Measurements from ENCODE around the gene PROB1. TPM values are rescaled to one million over a fixed set of nuclear protein-coding genes. Genes with fewer than 3 reads are reported as not detected.
A peak's percentile ranks its signal among the peaks of the same experiment; 100 is the strongest.

The PROB1 gene
- total and polyA plus RNA-seq, 2 of the 13 experiments (the other 11 are each of a cell fraction or from before 2014, with no cell fraction given) = 0.69 to 1.1 TPM

GRCh38 chr5:139439013-139439903 lies 44.4 kb upstream of the PROB1 start, which contains the start of gene DNAJC18 (continued):
- TF ChIP-seq DR1 (CRISPR knock-in tag; IDR thresholded peaks at IDR 0.05) = peak; percentile 82; the same call in 1 of the 2 replicates
- TF ChIP-seq NFYB (CRISPR knock-in tag; IDR thresholded peaks at IDR 0.05) = no peak
- TF ChIP-seq ZNF24 (IDR thresholded peaks at IDR 0.05) = no peak
- TF ChIP-seq TRAFD1 (CRISPR knock-in tag; IDR thresholded peaks at IDR 0.05; ENCODE audit: borderline replicate concordance) = no peak
- TF ChIP-seq GMEB1 (CRISPR knock-in tag; IDR thresholded peaks at IDR 0.05; ENCODE audit: borderline replicate concordance) = peak; percentile 90
- TF ChIP-seq MTA1 (CRISPR knock-in tag; IDR thresholded peaks at IDR 0.05; ENCODE audit: borderline replicate concordance) = no peak
- TF ChIP-seq ELF1 (CRISPR knock-in tag; IDR thresholded peaks at IDR 0.05) = peak; percentile 51; the same call in 1 of the 2 replicates
- no peak for TF ChIP-seq ZNF614 (CRISPR knock-in tag; IDR thresholded peaks at IDR 0.05; ENCODE audit: borderline replicate concordance)
- no peak for TF ChIP-seq TBL1XR1 (IDR thresholded peaks at IDR 0.05; ENCODE audit: borderline replicate concordance, low read length, partially characterized antibody)
- TF ChIP-seq IKZF4 (CRISPR knock-in tag; IDR thresholded peaks at IDR 0.05; ENCODE audit: borderline replicate concordance, low read depth, not compliant biosample characterization) = peak; percentile 72
- TF ChIP-seq ZNF550 (CRISPR knock-in tag; IDR thresholded peaks at IDR 0.05; ENCODE audit: borderline replicate concordance) = no peak
- no peak for TF ChIP-seq ZBTB7A (CRISPR knock-in tag; IDR thresholded peaks at IDR 0.05)
- no peak for TF ChIP-seq TCF12 (IDR thresholded peaks at IDR 0.05)
- no peak for TF ChIP-seq TCF12 (CRISPR knock-in tag; IDR thresholded peaks at IDR 0.05)
- no peak for TF ChIP-seq ZNF383 (CRISPR knock-in tag; IDR thresholded peaks at IDR 0.05; ENCODE audit: borderline replicate concordance)
- no peak for TF ChIP-seq ZBTB46 (CRISPR knock-in tag; IDR thresholded peaks at IDR 0.05; ENCODE audit: borderline replicate concordance)
- TF ChIP-seq CAMTA2 (CRISPR knock-in tag; IDR thresholded peaks at IDR 0.05; ENCODE audit: borderline replicate concordance) = no peak
- peak; percentile 96 for TF ChIP-seq IRF2 (CRISPR knock-in tag; IDR thresholded peaks at IDR 0.05)
- TF ChIP-seq SAFB2 (CRISPR knock-in tag; IDR thresholded peaks at IDR 0.05; ENCODE audit: borderline replicate concordance, low read depth) = no peak; the same call in 1 of the 2 replicates
- no peak for TF ChIP-seq SOX13 (IDR thresholded peaks at IDR 0.05)
- TF ChIP-seq SOX13 (CRISPR knock-in tag; conservative IDR thresholded peaks at IDR 0.05 in 1 of 2, IDR thresholded peaks at IDR 0.05 in 1 of 2) = no peak; a peak in 1 of 4 replicates
- peak; percentile 6; the same call in 1 of the 2 replicates for TF ChIP-seq SP5 (CRISPR knock-in tag; IDR thresholded peaks at IDR 0.05; ENCODE audit: borderline replicate concordance, low read depth)
- no peak for TF ChIP-seq CENPBD1 (CRISPR knock-in tag; IDR thresholded peaks at IDR 0.05; ENCODE audit: borderline replicate concordance, low read depth)
- no peak for TF ChIP-seq ZNF883 (CRISPR knock-in tag; IDR thresholded peaks at IDR 0.05; ENCODE audit: not compliant biosample characterization)
